ENCODE data around the gene OR2L8.

- TF ChIP-seq POLR2A (IDR thresholded peaks at IDR 0.05; ENCODE audit: low read length) (no peak), GATA1 (IDR thresholded peaks at IDR 0.05; ENCODE audit: low read depth, low read length) (no peak)
These were observed 44.5 kb upstream of the OR2L8 start for GRCh38 chr1:247904122-247904521.

Data from erythroblast (primary cell).